Kidney tubule cell (primary cell): ENCODE results near the gene EXOC6B.
"Not testable (repeated sequence)": the region's sequence is repeated elsewhere in the genome, so short reads cannot be mapped to it uniquely, and the experiment has no call there.

Experiments
- DNase-seq: peaks from one replicate; pipeline ENCODE4 v3.0.0-alpha.2; 2018; ENCODE audit warnings: low spot score

Gene EXOC6B

GRCh38 chr2:72543497-72544216 is 282.2 kb downstream of the EXOC6B start:
- no peak for DNase-seq

- DNase-seq, result peak; percentile 53
Measured at GRCh38 chr2:72539071-72539552, 286.7 kb downstream of the EXOC6B start.

- no peak for DNase-seq
Measured at GRCh38 chr2:72538486-72538885, 287.3 kb downstream of the EXOC6B start.

- DNase-seq, result not testable (repeated sequence)
Measured at GRCh38 chr2:72535586-72535985, 290.2 kb downstream of the EXOC6B start.

- peak; percentile 27 for DNase-seq
Measured at GRCh38 chr2:72533765-72534164, 292.1 kb downstream of the EXOC6B start.

GRCh38 chr2:72527424-72527823 is 298.4 kb downstream of the EXOC6B start:
- no peak for DNase-seq

- no peak for DNase-seq
Measured at GRCh38 chr2:72526623-72527022, 299.2 kb downstream of the EXOC6B start.

GRCh38 chr2:72524071-72524470 is 301.8 kb downstream of the EXOC6B start:
- DNase-seq, result no peak

- no peak for DNase-seq
Measured at GRCh38 chr2:72515696-72516095, 310.1 kb downstream of the EXOC6B start.

- DNase-seq, result no peak
Measured at GRCh38 chr2:72513011-72513410, 312.8 kb downstream of the EXOC6B start.

- no peak for DNase-seq
Measured at GRCh38 chr2:72512376-72512775, 313.5 kb downstream of the EXOC6B start.

- DNase-seq, result no peak
Measured at GRCh38 chr2:72511906-72512305, 313.9 kb downstream of the EXOC6B start.

- no peak for DNase-seq
Measured at GRCh38 chr2:72497763-72498162, 328.1 kb downstream of the EXOC6B start.

GRCh38 chr2:72496479-72496878 is 329.4 kb downstream of the EXOC6B start:
- DNase-seq, result no peak

- DNase-seq, result no peak
Measured at GRCh38 chr2:72494392-72494791, 331.4 kb downstream of the EXOC6B start.

GRCh38 chr2:72484622-72485021 is 341.2 kb downstream of the EXOC6B start:
- not testable (repeated sequence) for DNase-seq

- no peak for DNase-seq
Measured at GRCh38 chr2:72483346-72483745, 342.5 kb downstream of the EXOC6B start.

- no peak for DNase-seq
Measured at GRCh38 chr2:72475246-72475645, 350.6 kb downstream of the EXOC6B start.

- DNase-seq, result no peak
Measured at GRCh38 chr2:72457801-72458516, 367.9 kb downstream of the EXOC6B start.

GRCh38 chr2:72454189-72454588 is 371.6 kb downstream of the EXOC6B start:
- DNase-seq, result no peak

GRCh38 chr2:72442270-72442669 is 383.6 kb downstream of the EXOC6B start:
- DNase-seq, result no peak

- DNase-seq, result no peak
Measured at GRCh38 chr2:72439892-72440291, 385.9 kb downstream of the EXOC6B start.

- DNase-seq, result no peak
Measured at GRCh38 chr2:72438364-72438763, 387.5 kb downstream of the EXOC6B start.
